CD8-positive, alpha-beta memory T cell (primary cell): ENCODE data around the gene MRRF. TPM values are rescaled to one million over a fixed set of nuclear protein-coding genes. Genes with fewer than 3 reads are reported as not detected.

ENCODE experiments used
- CTCF ChIA-PET: fragments of 350-600 bp; sonication (Branson Sonifier 250); formaldehyde crosslinking; loops from one replicate; lab custom pipeline; 2021; ENCODE audit warnings: antibody characterized with exemption; lab: Charles Lee
- POLR2A ChIA-PET: fragments of 350-600 bp; sonication (Branson Sonifier 250); formaldehyde crosslinking; loops from one replicate; lab custom pipeline; 2021; ENCODE audit warnings: antibody characterized with exemption; lab: Charles Lee
- DNase-seq, 5 donors: peaks; one replicate each; pipeline versions ENCODE4 v3.0.0 to v3.0.0-alpha.2; 2020 to 2022; ENCODE audit warnings: mixed read lengths in 1 of 5
- H3K27ac ChIP-seq: one replicate; pipeline ENCODE4 v1.7.0; 2013; ENCODE audit warnings: low read depth, mild to moderate bottlenecking, low read length, moderate library complexity
- H3K27me3 ChIP-seq: 2 replicates; pipeline ENCODE4 v1.7.0; 2013; ENCODE audit warnings: low read length, mild to moderate bottlenecking; ENCODE audit not compliant: insufficient read depth, poor library complexity, severe bottlenecking
- H3K36me3 ChIP-seq: 2 replicates; pipeline ENCODE4 v1.7.0; 2013; ENCODE audit warnings: mild to moderate bottlenecking, low read length, moderate library complexity; ENCODE audit not compliant: insufficient read depth
- H3K4me1 ChIP-seq: 2 replicates; pipeline ENCODE4 v1.7.0; 2013; ENCODE audit warnings: mild to moderate bottlenecking, low read length, moderate library complexity; ENCODE audit not compliant: insufficient read depth
- H3K4me3 ChIP-seq: 2 replicates; pipeline ENCODE4 v1.7.0; 2013; ENCODE audit warnings: mild to moderate bottlenecking, low read length
- H3K9me3 ChIP-seq: 2 replicates; pipeline ENCODE4 v1.7.0; 2013; ENCODE audit warnings: mild to moderate bottlenecking, low read length
- H3K27ac Mint-ChIP-seq, 8 donors: one replicate each; pipeline ENCODE4 v1.8.0; 2020 to 2021; ENCODE audit warnings: mixed read lengths in 8 of 8, mild to moderate bottlenecking in 6 of 8, inconsistent platforms in 3 of 8, moderate library complexity in 3 of 8
- H3K27me3 Mint-ChIP-seq, 2 donors: one replicate each; pipeline ENCODE4 v1.8.0; 2020 to 2021; ENCODE audit warnings: mixed read lengths in 2 of 2, mild to moderate bottlenecking in 1 of 2, moderate library complexity in 1 of 2
- H3K36me3 Mint-ChIP-seq, 3 donors: one replicate each; pipeline ENCODE4 v1.8.0; 2020 to 2021; ENCODE audit warnings: mixed read lengths in 3 of 3, inconsistent platforms in 1 of 3, mild to moderate bottlenecking in 1 of 3
- H3K4me1 Mint-ChIP-seq, 3 donors: one replicate each; pipeline ENCODE4 v1.8.0; 2020 to 2021; ENCODE audit warnings: mixed read lengths in 3 of 3, inconsistent platforms in 1 of 3, mild to moderate bottlenecking in 1 of 3
- H3K4me3 Mint-ChIP-seq, 7 donors: one replicate each; pipeline ENCODE4 v1.8.0; 2020 to 2021; ENCODE audit warnings: mixed read lengths in 7 of 7, mild to moderate bottlenecking in 6 of 7, moderate library complexity in 4 of 7, inconsistent platforms in 2 of 7
- H3K9me3 Mint-ChIP-seq, 5 donors: one replicate each; pipeline ENCODE4 v1.8.0; 2020 to 2022; ENCODE audit warnings: mixed read lengths in 5 of 5, mild to moderate bottlenecking in 3 of 5, moderate library complexity in 2 of 5, inconsistent platforms in 1 of 5
- polyA plus RNA-seq: library from polyadenylated mRNA; unstranded; fragments of 300-500 nt; fragmentation: Illumina TruSeq; gene quantifications from one replicate; pipeline ENCODE4 v1.2.3, GENCODE V29; 2021
- total RNA-seq, 2 experiments: library from RNA; stranded (reverse); gene quantifications; one replicate each; pipeline ENCODE4 v1.2.3, GENCODE V29; 2021

The MRRF gene
- total and polyA plus RNA-seq, 3 experiments from 2014 or later, result 18.9 to 75.9 (median 74.6) TPM

DNA sequence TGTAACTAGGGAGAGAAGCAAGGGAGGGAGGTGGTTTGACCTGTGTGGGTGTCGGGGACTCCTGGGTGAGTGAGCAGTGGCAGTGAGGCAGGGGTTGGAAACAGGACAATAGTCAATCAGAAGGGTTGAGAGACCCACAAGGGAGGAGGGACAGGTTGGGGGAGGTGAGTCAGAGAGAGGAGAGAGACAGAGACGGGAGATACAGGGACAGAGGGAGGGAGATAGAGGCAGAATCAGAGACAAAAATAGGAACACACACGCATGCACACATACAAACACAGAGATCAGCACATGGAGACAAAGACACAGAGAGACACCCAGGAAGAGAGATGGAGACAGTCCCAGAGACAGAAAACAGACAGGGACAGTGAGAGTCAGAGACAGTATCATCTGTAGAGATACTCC, 66.8 kb downstream of the MRRF start:
- DNase-seq, result no peak
- Histone ChIP-seq H3K27me3 (no peaks in the 10 kb centered on the region), H3K4me1 (no peaks in the 10 kb centered on the region), H3K9me3 (no peaks in the 10 kb centered on the region), H3K27ac (no peak overlapping the region), H3K36me3 (no peaks in the 10 kb centered on the region), H3K4me3 (no peak overlapping the region)
- Mint-ChIP-seq H3K27ac (peak overlapping the region in 2 of 8 donors; percentile 6 to 9), H3K4me3 (peak overlapping the region in 1 of 7 donors; percentile 19), H3K36me3 (peaks cover 0 to 22% (median 7%) of the 10 kb centered on the region in 3 donors), H3K9me3 (no peaks in the 10 kb centered on the region), H3K27me3 (no peaks in the 10 kb centered on the region), H3K4me1 (no peaks in the 10 kb centered on the region)
- ChIA-PET CTCF (no interaction called here), POLR2A (no interaction called here)

DNA sequence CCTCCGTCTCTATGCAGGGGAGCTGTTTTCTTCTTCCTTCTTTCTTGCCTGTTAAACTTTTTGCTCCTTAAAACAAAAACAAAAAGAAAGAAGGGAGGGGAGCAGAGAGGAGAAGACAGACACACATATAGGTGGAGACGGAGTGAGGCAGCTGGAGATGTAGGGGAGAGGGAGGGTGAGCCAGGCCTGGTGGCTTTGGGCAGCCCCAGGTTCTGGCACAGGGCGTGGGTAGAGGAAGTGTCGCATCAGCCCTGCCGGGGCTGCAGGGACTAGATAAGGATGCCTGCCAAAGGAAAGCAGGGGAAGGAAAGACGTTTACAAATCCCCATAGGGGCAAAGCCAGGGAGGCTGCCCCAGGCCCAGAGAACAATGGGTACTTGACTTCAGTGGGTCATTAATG, 67.4 kb downstream of the MRRF start:
- POLR2A ChIA-PET, result no interaction called here
- no peak overlapping the region for H3K4me3 Mint-ChIP-seq
- peaks cover 0 to 16% (median 7%) of the 10 kb centered on the region in 3 donors for H3K36me3 Mint-ChIP-seq
- no peak for DNase-seq
- no peaks in the 10 kb centered on the region for H3K9me3 Mint-ChIP-seq
- Histone ChIP-seq H3K4me1 (no peaks in the 10 kb centered on the region), H3K4me3 (no peak overlapping the region), H3K27me3 (no peaks in the 10 kb centered on the region), H3K36me3 (no peaks in the 10 kb centered on the region), H3K27ac (no peak overlapping the region), H3K9me3 (no peaks in the 10 kb centered on the region)
- CTCF ChIA-PET, result no interaction called here
- no peaks in the 10 kb centered on the region for H3K27me3 Mint-ChIP-seq
- H3K4me1 Mint-ChIP-seq, result no peaks in the 10 kb centered on the region
- H3K27ac Mint-ChIP-seq, result peak overlapping the region in 1 of 8 donors; percentile 6

DNA sequence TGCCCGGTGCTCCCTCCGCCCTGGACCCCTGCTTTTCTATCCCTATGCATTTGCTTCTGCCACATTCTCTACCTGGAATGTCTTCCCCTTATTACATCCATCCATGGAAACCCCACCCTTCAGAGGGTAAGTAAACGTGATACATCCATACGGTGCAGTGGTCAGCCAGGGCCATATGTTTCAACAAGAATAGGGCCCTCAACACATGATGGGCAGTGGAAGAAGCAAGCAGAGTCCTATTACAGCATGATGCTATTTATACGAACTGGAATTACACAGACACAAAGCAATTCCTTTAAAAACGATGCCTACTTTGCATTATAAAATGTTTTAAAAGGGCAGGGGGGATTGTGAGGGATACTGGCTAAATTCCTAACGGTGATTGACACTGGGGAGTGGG, 68.0 kb downstream of the MRRF start:
- Histone ChIP-seq H3K9me3 (no peaks in the 10 kb centered on the region), H3K27ac (no peak overlapping the region), H3K4me3 (no peak overlapping the region), H3K36me3 (no peaks in the 10 kb centered on the region), H3K27me3 (no peaks in the 10 kb centered on the region), H3K4me1 (no peaks in the 10 kb centered on the region)
- CTCF ChIA-PET, result no interaction called here
- no peaks in the 10 kb centered on the region for H3K9me3 Mint-ChIP-seq
- H3K4me3 Mint-ChIP-seq, result no peak overlapping the region
- POLR2A ChIA-PET, result no interaction called here
- H3K4me1 Mint-ChIP-seq, result no peaks in the 10 kb centered on the region
- peaks cover 0 to under 1% of the 10 kb centered on the region in 2 donors for H3K27me3 Mint-ChIP-seq
- H3K36me3 Mint-ChIP-seq, result peaks cover 0 to 14% (median 7%) of the 10 kb centered on the region in 3 donors
- DNase-seq, result no peak
- no peak overlapping the region for H3K27ac Mint-ChIP-seq

DNA sequence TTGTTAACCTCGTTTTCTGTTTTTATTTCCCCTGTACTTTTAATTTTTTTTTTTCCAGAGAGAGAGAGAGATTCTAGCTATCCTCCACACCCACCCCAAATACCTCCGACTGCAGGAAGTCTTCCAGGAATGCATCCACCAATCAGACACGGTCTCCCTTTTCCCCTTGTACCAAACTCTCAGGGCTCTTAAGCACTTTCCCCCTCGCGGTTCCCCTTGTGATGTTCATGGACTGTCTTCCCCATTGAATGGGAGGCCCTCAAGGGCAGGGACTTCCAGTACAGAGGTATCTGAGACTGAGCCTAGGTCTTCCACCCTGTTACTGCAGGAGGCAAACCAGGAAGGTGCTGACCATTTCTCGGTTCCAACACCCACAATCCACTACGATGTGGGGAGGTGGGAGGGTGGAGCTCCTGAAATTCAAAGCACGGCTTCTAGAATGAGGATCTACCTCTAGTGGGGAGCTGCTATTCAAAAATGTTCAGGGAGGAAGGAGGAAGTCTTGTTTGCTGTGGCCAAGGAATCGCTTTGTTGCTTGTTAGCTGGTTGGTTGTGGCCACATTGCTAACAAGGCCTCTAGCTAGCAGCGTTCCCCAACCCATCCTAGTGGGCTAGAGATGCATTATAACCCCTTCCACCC, 68.6 kb downstream of the MRRF start:
- no peak overlapping the region for H3K27ac Mint-ChIP-seq
- H3K4me1 ChIP-seq, result no peaks in the 10 kb centered on the region
- peaks cover 0 to 12% (median 7%) of the 10 kb centered on the region in 3 donors for H3K36me3 Mint-ChIP-seq
- H3K27me3 ChIP-seq, result no peaks in the 10 kb centered on the region
- no peak for DNase-seq
- no peaks in the 10 kb centered on the region for H3K9me3 Mint-ChIP-seq
- no peak overlapping the region for H3K27ac ChIP-seq
- H3K4me1 Mint-ChIP-seq, result no peaks in the 10 kb centered on the region
- H3K27me3 Mint-ChIP-seq, result peaks cover 0 to 5% of the 10 kb centered on the region in 2 donors
- H3K36me3 ChIP-seq, result no peaks in the 10 kb centered on the region
- H3K4me3 ChIP-seq, result no peak overlapping the region
- no peak overlapping the region for H3K4me3 Mint-ChIP-seq
- ChIA-PET CTCF (no interaction called here), POLR2A (no interaction called here)
- H3K9me3 ChIP-seq, result no peaks in the 10 kb centered on the region

DNA sequence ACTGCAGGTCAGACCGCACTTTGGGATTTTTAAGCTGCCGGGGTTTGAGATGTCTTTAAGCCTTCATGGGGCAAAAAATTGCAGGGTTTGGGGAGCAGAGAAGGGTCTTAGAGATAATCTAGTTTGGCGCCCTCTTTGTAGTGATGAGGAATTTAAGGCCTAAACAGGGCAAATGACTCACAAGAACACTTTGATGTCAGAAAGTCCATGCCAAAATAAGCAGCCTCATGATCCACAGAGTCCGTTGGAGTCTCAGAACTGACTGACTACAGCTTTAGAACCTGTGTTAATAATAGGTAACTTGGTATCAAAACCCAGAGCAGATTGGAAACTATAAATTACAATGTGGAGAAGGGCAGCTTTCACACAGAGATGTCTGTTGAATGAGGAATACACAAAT, 70.2 kb downstream of the MRRF start:
- CTCF ChIA-PET, result no interaction called here
- Histone ChIP-seq H3K9me3 (no peaks in the 10 kb centered on the region), H3K27ac (no peak overlapping the region), H3K4me3 (no peak overlapping the region), H3K36me3 (no peaks in the 10 kb centered on the region), H3K27me3 (no peaks in the 10 kb centered on the region), H3K4me1 (no peaks in the 10 kb centered on the region)
- Mint-ChIP-seq H3K27ac (no peak overlapping the region), H3K36me3 (peaks cover 0 to 2% (median 2%) of the 10 kb centered on the region in 3 donors), H3K4me1 (no peaks in the 10 kb centered on the region), H3K9me3 (no peaks in the 10 kb centered on the region), H3K4me3 (no peak overlapping the region), H3K27me3 (peaks cover 0 to 5% of the 10 kb centered on the region in 2 donors)
- POLR2A ChIA-PET, result no interaction called here
- no peak for DNase-seq

DNA sequence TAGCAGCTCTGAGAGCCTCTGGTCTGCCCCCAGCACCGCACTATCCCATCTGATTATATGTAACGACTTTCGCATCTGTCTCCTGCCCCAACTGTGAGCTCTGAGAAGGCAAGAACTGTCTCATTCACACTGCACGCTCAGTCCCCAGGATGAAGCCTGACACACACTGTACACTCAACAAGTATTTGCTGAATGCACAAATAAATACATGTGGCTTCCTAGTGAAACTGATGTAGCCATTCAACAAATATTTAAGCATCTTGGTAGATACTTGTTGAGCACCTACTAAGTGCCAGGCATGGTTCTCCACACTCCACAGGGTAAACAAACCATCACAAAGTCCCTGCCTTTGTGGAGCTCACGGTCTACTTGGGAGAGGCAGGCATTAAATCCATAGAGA, 71.5 kb downstream of the MRRF start:
- Mint-ChIP-seq H3K27ac (no peak overlapping the region), H3K36me3 (peaks cover 0 to 2% (median 0%) of the 10 kb centered on the region in 3 donors)
- CTCF ChIA-PET, result interaction anchor here (1.8 kb wide), 1 partner anchor 211 kb away, joined by 4 read pairs; no protein-coding TSS in a partner anchor

DNA sequence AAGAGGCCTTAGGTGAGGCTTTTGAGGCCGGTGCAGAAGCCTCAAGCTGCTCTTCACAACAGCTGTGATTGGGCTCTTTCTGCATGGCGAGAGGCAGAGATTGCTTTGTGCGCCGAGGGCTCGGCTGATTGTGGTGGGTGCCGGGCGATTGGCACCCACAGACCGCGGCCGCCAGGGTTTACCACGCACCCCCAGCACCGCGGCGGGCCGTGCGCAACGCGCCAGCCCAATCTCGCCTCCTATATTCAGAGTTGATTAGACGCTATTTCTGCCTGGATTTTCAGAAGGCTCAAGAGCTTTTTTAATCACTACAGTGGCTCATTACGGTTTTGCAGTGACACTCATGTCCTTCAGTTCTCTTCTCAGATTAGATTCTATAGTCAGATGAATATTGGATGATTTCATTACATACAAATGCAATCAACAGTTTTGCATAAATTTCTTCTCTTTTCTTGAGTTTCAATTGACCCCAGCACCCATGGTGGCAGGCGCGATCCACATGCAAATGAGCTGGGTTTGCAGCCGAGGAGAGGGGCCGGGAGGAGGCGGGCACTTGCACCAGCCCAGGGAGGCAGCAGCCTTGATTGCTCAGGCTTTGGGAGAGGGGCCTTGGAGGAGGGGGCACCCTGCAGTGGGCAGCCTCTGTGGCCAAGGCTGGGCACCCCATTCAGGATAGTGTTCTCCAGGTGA, 72.3 kb downstream of the MRRF start:
- Histone ChIP-seq H3K4me1 (no peaks in the 10 kb centered on the region), H3K4me3 (no peak overlapping the region), H3K27me3 (no peaks in the 10 kb centered on the region), H3K27ac (no peak overlapping the region), H3K9me3 (no peaks in the 10 kb centered on the region), H3K36me3 (no peaks in the 10 kb centered on the region)
- no peaks in the 10 kb centered on the region for H3K9me3 Mint-ChIP-seq
- no peak for DNase-seq
- H3K27ac Mint-ChIP-seq, result no peak overlapping the region
- H3K4me1 Mint-ChIP-seq, result no peaks in the 10 kb centered on the region
- no peak overlapping the region for H3K4me3 Mint-ChIP-seq
- peaks cover 3 to 5% of the 10 kb centered on the region in 2 donors for H3K27me3 Mint-ChIP-seq
- POLR2A ChIA-PET, result no interaction called here
- CTCF ChIA-PET, result interaction anchor here (1.8 kb wide), 1 partner anchor 212 kb away, joined by 4 read pairs; no protein-coding TSS in a partner anchor
- H3K36me3 Mint-ChIP-seq, result peaks cover 0 to 2% (median 0%) of the 10 kb centered on the region in 3 donors

More for the DNA sequence above, 71.5 kb downstream of the MRRF start:
- Mint-ChIP-seq H3K27me3 (peaks cover 3 to 5% of the 10 kb centered on the region in 2 donors), H3K9me3 (no peaks in the 10 kb centered on the region), H3K4me3 (no peak overlapping the region), H3K4me1 (no peaks in the 10 kb centered on the region)
- DNase-seq, result no peak
- no peak overlapping the region for H3K4me3 ChIP-seq
- no peaks in the 10 kb centered on the region for H3K36me3 ChIP-seq
- POLR2A ChIA-PET, result no interaction called here
- H3K27me3 ChIP-seq, result no peaks in the 10 kb centered on the region
- no peaks in the 10 kb centered on the region for H3K9me3 ChIP-seq
- H3K4me1 ChIP-seq, result no peaks in the 10 kb centered on the region
- H3K27ac ChIP-seq, result no peak overlapping the region

DNA sequence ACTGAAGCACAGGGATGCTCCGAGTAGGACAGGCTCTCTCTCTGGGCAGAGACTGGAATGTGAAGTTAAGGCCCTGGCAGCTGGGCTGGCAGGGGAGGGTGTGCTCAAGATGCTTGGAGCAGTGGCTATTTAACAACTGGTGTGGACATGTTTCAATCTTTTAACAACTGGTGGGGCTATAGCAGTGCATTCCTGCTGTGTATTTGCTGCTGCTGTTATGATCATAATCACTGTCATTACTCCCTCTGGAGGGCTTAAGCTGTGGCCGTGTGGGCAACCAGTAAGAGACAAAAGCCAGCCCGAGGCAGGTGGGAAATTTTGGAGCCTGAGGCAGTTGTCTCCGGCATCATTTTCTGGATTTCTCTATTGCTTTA, 72.9 kb downstream of the MRRF start:
- H3K4me3 Mint-ChIP-seq, result no peak overlapping the region
- no peaks in the 10 kb centered on the region for H3K4me1 Mint-ChIP-seq
- H3K9me3 Mint-ChIP-seq, result no peaks in the 10 kb centered on the region
- no peaks in the 10 kb centered on the region for H3K4me1 ChIP-seq
- no peak overlapping the region for H3K4me3 ChIP-seq
- DNase-seq, result no peak
- H3K36me3 Mint-ChIP-seq, result peaks cover 0 to 2% (median 0%) of the 10 kb centered on the region in 3 donors
- H3K9me3 ChIP-seq, result no peaks in the 10 kb centered on the region
- no peaks in the 10 kb centered on the region for H3K27me3 ChIP-seq
- no peak overlapping the region for H3K27ac Mint-ChIP-seq
- H3K27me3 Mint-ChIP-seq, result peaks cover 3 to 5% of the 10 kb centered on the region in 2 donors
- ChIA-PET CTCF (interaction anchor here (3.4 kb wide), 1 partner anchor 13 kb away, joined by 13 read pairs; no protein-coding TSS in a partner anchor), POLR2A (no interaction called here)
- no peak overlapping the region for H3K27ac ChIP-seq
- H3K36me3 ChIP-seq, result no peaks in the 10 kb centered on the region
